C4-2B (cell line): Measurements from ENCODE around the gene PPP6R3.

Source experiments
- ZFX ChIP-seq: fragments of 450-650 bp; IDR thresholded peaks from 2 replicates; pipeline ENCODE4 v1.6.1; 2017
- TF ChIP-seq, protein P1 (sequence below): fragments of 450-650 bp; conservative IDR thresholded peaks from 2 replicates; pipeline ENCODE4 v1.5.1; 2017; ENCODE audit warnings: mild to moderate bottlenecking

DNA sequence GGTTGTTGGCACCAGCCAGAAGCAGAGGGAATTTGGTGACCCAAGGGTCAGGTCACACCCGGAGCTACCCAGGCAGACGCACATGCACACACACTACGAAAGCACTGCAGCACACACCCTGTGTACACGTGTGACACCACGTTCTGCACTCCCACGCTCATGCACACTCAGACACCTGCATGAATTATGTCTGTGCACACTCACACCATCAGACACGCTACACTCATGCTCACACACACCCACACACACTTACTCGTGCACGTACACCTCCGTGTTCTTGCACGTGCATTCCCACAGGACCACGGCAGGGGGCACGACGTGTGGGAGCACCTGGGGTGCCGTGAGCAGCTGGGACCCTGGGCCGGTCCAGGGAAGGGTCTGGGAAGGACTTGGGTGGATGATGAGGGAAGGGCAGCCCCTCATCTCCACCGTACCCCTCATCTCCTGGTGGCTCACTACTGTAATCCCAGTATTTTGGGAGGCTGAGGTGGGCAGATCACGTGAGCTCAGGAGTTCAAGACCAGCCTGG, 203.0 kb downstream of the PPP6R3 start:
- TF ChIP-seq, protein P1, sequence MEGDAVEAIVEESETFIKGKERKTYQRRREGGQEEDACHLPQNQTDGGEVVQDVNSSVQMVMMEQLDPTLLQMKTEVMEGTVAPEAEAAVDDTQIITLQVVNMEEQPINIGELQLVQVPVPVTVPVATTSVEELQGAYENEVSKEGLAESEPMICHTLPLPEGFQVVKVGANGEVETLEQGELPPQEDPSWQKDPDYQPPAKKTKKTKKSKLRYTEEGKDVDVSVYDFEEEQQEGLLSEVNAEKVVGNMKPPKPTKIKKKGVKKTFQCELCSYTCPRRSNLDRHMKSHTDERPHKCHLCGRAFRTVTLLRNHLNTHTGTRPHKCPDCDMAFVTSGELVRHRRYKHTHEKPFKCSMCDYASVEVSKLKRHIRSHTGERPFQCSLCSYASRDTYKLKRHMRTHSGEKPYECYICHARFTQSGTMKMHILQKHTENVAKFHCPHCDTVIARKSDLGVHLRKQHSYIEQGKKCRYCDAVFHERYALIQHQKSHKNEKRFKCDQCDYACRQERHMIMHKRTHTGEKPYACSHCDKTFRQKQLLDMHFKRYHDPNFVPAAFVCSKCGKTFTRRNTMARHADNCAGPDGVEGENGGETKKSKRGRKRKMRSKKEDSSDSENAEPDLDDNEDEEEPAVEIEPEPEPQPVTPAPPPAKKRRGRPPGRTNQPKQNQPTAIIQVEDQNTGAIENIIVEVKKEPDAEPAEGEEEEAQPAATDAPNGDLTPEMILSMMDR = no peak
- no peak for TF ChIP-seq ZFX
